Gastrocnemius medialis (tissue), 4 donors: ENCODE measurements around the gene CFAP77.

Source experiments
- POLR2A ChIP-seq, 2 donors: fragments of 450-650 bp; IDR thresholded peaks; one replicate each; pipeline ENCODE4 v1.6.1; 2017; ENCODE audit warnings: antibody characterized with exemption in 2 of 2, mild to moderate bottlenecking in 2 of 2, moderate library complexity in 2 of 2
- TF ChIP-seq, protein P1 (sequence below), 5 experiments: fragments of 450-650 bp in 3 of 5; fragments of 200-600 bp in 2 of 5; sonication (generic) in 2 of 5; IDR thresholded peaks in 4 of 5; conservative IDR thresholded peaks in 1 of 5; 1 replicate in 4 of 5; 2 replicates in 1 of 5; pipeline ENCODE4 v1.5.1; 2016 to 2019; ENCODE audit warnings: antibody characterized with exemption in 5 of 5, mild to moderate bottlenecking in 3 of 5, moderate library complexity in 3 of 5

DNA sequence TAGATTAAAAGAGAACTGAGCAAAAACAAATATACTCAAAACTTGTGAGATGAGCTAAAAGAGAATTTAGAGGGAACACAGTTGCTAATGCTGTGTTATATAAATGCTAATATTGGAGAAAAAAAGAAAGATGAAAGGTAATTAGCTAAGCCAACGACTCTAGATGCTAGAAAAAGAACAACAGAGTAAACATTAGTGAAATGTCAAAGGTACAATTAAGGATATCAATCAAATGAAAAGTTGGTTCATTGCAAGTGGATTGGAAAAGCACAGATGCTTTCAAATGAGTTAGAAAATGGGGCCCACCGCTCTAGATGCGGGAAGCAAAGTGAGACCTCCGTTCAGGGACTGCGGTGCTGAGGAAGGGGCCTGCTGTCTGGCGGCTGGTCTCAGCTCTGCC lies 154.5 kb downstream of the CFAP77 start:
- TF ChIP-seq, protein P1, sequence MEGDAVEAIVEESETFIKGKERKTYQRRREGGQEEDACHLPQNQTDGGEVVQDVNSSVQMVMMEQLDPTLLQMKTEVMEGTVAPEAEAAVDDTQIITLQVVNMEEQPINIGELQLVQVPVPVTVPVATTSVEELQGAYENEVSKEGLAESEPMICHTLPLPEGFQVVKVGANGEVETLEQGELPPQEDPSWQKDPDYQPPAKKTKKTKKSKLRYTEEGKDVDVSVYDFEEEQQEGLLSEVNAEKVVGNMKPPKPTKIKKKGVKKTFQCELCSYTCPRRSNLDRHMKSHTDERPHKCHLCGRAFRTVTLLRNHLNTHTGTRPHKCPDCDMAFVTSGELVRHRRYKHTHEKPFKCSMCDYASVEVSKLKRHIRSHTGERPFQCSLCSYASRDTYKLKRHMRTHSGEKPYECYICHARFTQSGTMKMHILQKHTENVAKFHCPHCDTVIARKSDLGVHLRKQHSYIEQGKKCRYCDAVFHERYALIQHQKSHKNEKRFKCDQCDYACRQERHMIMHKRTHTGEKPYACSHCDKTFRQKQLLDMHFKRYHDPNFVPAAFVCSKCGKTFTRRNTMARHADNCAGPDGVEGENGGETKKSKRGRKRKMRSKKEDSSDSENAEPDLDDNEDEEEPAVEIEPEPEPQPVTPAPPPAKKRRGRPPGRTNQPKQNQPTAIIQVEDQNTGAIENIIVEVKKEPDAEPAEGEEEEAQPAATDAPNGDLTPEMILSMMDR (IDR thresholded peaks at IDR 0.05 in 4 of 5, conservative IDR thresholded peaks at IDR 0.05 in 1 of 5): no peak
- no peak for TF ChIP-seq POLR2A (IDR thresholded peaks at IDR 0.05)
